HG02642 (cell line): Measurements from ENCODE around the gene GCN1.

Experiments
- ATAC-seq: cut with Tn5 transposase; IDR thresholded peaks from one replicate; pipeline ENCODE4 v1.9.1; 2021; ENCODE audit warnings: mild to moderate bottlenecking; ENCODE audit not compliant: unreplicated experiment, poor library complexity

GCN1 gene

GRCh38 chr12:120156315-120157259 is 37.9 kb downstream of the GCN1 start:
- no peak for ATAC-seq

GRCh38 chr12:120155072-120155471 is 39.4 kb downstream of the GCN1 start:
- ATAC-seq, result no peak

GRCh38 chr12:120150919-120151525 is 43.5 kb downstream of the GCN1 start:
- no peak for ATAC-seq

- no peak for ATAC-seq
These were observed 46.5 kb downstream of the GCN1 start for GRCh38 chr12:120148011-120148410.

- no peak for ATAC-seq
These were observed 49.4 kb downstream of the GCN1 start for GRCh38 chr12:120145164-120145563.

GRCh38 chr12:120144215-120144614 is 50.3 kb downstream of the GCN1 start:
- ATAC-seq, result no peak

- ATAC-seq, result no peak
These were observed 52.2 kb downstream of the GCN1 start for GRCh38 chr12:120142231-120142877.

- ATAC-seq, result no peak
These were observed 53.2 kb downstream of the GCN1 start for GRCh38 chr12:120141336-120141735.

- ATAC-seq, result no peak
These were observed 53.9 kb downstream of the GCN1 start for GRCh38 chr12:120140603-120141002.

- ATAC-seq, result no peak
These were observed 54.6 kb downstream of the GCN1 start for GRCh38 chr12:120139958-120140357.

- no peak for ATAC-seq
These were observed 56.1 kb downstream of the GCN1 start for GRCh38 chr12:120138366-120138765.

- no peak for ATAC-seq
These were observed 56.7 kb downstream of the GCN1 start for GRCh38 chr12:120137833-120138232.

GRCh38 chr12:120136093-120136770 is 58.3 kb downstream of the GCN1 start:
- no peak for ATAC-seq

- no peak for ATAC-seq
These were observed 60.1 kb downstream of the GCN1 start for GRCh38 chr12:120134307-120134980.

- peak; percentile 90 for ATAC-seq
These were observed 61.6 kb downstream of the GCN1 start for GRCh38 chr12:120132863-120133385.

GRCh38 chr12:120132054-120132836 is 62.3 kb downstream of the GCN1 start:
- no peak for ATAC-seq

- ATAC-seq, result no peak
These were observed 63.4 kb downstream of the GCN1 start for GRCh38 chr12:120131116-120131515.

GRCh38 chr12:120130011-120130410 is 64.5 kb downstream of the GCN1 start:
- ATAC-seq, result no peak

GRCh38 chr12:120126635-120127005 is 67.9 kb downstream of the GCN1 start:
- no peak for ATAC-seq
